CD4-positive, alpha-beta T cell treated with Interleukin-15 for 4 hours (primary cell): ENCODE results near the gene MOB1A.

Experiments used
- DNase-seq: peaks from one replicate; pipeline ENCODE4 v3.0.0-alpha.2; 2020; ENCODE audit warnings: low spot score

MOB1A gene

GRCh38 chr2:74103763-74104162 lies 74.9 kb downstream of the MOB1A start:
- DNase-seq, result no peak
